ENCODE results near the gene TMEM223. TPM values are rescaled to one million over a fixed set of nuclear protein-coding genes. Genes with fewer than 3 reads are reported as not detected.

The TMEM223 gene
- total and polyA plus RNA-seq, 9 of the 15 experiments (the other 6 are each of a cell fraction or from before 2014, with no cell fraction given), result 5.9 to 34.5 (median 19.6) TPM

GRCh38 chr11:62839050-62839945, 47.5 kb upstream of the TMEM223 start, which contains the start of gene WDR74 (continued):
- TF ChIP-seq SRSF1 (IDR thresholded peaks at IDR 0.05; ENCODE audit: low read depth, low read length) (no peak), XRCC5 (IDR thresholded peaks at IDR 0.05; ENCODE audit: low read depth, low read length) (peak; percentile 74; the same call in 1 of the 2 replicates), HOXB6 (CRISPR knock-in tag; IDR thresholded peaks at IDR 0.05; ENCODE audit: borderline replicate concordance) (no peak), DMBX1 (CRISPR knock-in tag; IDR thresholded peaks at IDR 0.05; ENCODE audit: borderline replicate concordance) (no peak), MAFF (IDR thresholded peaks at IDR 0.05; ENCODE audit: low read length) (no peak), PHTF2 (CRISPR knock-in tag; IDR thresholded peaks at IDR 0.05) (no peak), PHB (CRISPR knock-in tag; IDR thresholded peaks at IDR 0.05) (no peak), EP300 (IDR thresholded peaks at IDR 0.05; ENCODE audit: low read length) (no peak), ZNF239 (CRISPR knock-in tag; IDR thresholded peaks at IDR 0.05) (no peak), MAFK (IDR thresholded peaks at IDR 0.05; ENCODE audit: low read length) (no peak), ZNF551 (CRISPR knock-in tag; IDR thresholded peaks at IDR 0.05) (no peak), ATF2 (CRISPR knock-in tag; IDR thresholded peaks at IDR 0.05) (no peak), ATF3 (IDR thresholded peaks at IDR 0.05) (no peak), ATF3 (CRISPR knock-in tag; conservative IDR thresholded peaks at IDR 0.05) (peak; percentile 82; the same call in 1 of the 2 replicates), DLX4 (CRISPR knock-in tag; IDR thresholded peaks at IDR 0.05) (no peak), TRIM28 (IDR thresholded peaks at IDR 0.05) (no peak), MITF (IDR thresholded peaks at IDR 0.05) (peak; percentile 19; the same call in 1 of the 2 replicates), MTA1 (IDR thresholded peaks at IDR 0.05; ENCODE audit: borderline replicate concordance) (peak; percentile 99), ZNF644 (tag; IDR thresholded peaks at IDR 0.05; ENCODE audit: low read depth) (no peak), GABPB1 (CRISPR knock-in tag; IDR thresholded peaks at IDR 0.05) (peak; percentile 98), HINFP (tag; conservative IDR thresholded peaks at IDR 0.05; ENCODE audit: low read depth) (no peak), PCBP2 (IDR thresholded peaks at IDR 0.05; ENCODE audit: low read depth, low read length, poor library complexity, severe bottlenecking) (no peak)

All from K562 (cell line).